Measurements from ENCODE around the gene GPR6.

Gene GPR6

DNA sequence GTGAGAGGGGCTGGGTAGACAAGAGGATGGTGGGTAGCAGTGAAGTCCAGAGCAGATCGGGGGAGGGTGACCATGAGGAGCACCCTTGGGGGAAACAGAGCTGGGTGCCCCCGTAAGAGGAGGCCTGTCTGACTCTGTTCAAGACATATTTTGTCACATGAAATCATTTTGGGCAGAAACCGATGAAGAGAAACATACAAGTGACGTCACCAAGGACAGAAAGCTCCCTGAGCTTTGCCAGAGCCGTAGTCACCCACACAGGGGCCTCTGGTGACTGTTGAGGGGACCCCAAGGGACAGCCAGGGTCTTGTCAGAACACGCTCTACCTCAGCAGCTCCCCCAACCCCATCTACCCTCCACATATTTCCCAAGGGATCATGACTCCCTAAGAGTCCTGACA is 39.2 kb downstream of the GPR6 start:
- H3K9me3 ChIP-seq (ENCODE audit: control insufficient read depth, low read length): no peaks in the 10 kb centered on the region
- H3K4me3 ChIP-seq (ENCODE audit: low read length): no peak overlapping the region
- H3K9ac ChIP-seq (ENCODE audit: low read length): no peak overlapping the region
- H3K36me3 ChIP-seq (ENCODE audit: control insufficient read depth, insufficient read depth, low read length): no peaks in the 10 kb centered on the region
- no peaks in the 10 kb centered on the region for H3K4me1 ChIP-seq (ENCODE audit: control insufficient read depth, insufficient read depth, low read length)
- peaks cover 6% of the 10 kb centered on the region for H3K27me3 ChIP-seq (ENCODE audit: control insufficient read depth, insufficient read depth, low read length)

DNA sequence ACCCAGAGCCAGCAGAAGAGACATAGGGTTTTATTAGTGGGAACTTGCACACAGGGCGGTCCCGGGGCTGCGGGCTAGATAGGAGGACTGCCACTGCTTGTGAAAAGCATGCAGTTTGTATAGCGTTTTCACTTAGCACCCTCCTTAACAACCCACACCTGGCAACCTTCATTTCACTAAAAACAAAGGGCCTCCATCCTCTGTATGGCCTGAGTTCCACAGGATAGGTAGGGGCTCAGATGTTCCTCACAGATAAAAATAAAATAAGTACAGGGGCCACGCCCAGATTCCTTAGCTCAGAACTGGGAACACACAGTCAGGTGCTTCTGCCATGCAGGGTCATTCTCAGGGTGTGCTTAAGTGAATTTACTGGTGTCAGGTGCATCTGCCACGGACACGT is 39.8 kb downstream of the GPR6 start:
- Histone ChIP-seq H3K4me3 (ENCODE audit: low read length) (no peak overlapping the region), H3K36me3 (ENCODE audit: control insufficient read depth, insufficient read depth, low read length) (no peaks in the 10 kb centered on the region), H3K4me1 (ENCODE audit: control insufficient read depth, insufficient read depth, low read length) (no peaks in the 10 kb centered on the region), H3K27me3 (ENCODE audit: control insufficient read depth, insufficient read depth, low read length) (peaks cover 6% of the 10 kb centered on the region), H3K9me3 (ENCODE audit: control insufficient read depth, low read length) (no peaks in the 10 kb centered on the region), H3K9ac (ENCODE audit: low read length) (no peak overlapping the region)

DNA sequence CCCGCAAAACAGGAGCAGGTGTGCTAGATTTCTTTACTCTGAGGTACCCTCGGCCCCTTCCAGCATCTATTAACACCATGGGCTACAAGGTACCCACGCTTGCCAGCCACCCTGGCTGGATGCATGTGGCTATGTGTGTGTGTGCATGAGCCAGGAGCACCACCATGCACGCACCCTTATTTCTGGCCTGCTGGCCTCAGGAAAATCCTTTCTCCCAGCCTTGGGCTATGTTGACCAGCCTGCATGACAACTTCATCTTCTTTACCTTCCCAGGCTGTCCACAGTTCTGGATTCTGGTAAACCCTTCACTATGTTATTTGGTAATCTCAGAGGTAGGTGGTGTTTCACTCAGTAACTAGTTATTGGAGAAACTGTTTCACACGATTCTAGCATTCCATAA is 40.4 kb downstream of the GPR6 start:
- Histone ChIP-seq H3K9me3 (ENCODE audit: control insufficient read depth, low read length) (no peaks in the 10 kb centered on the region), H3K9ac (ENCODE audit: low read length) (no peak overlapping the region), H3K4me1 (ENCODE audit: control insufficient read depth, insufficient read depth, low read length) (no peaks in the 10 kb centered on the region), H3K4me3 (ENCODE audit: low read length) (no peak overlapping the region), H3K36me3 (ENCODE audit: control insufficient read depth, insufficient read depth, low read length) (no peaks in the 10 kb centered on the region), H3K27me3 (ENCODE audit: control insufficient read depth, insufficient read depth, low read length) (peaks cover 6% of the 10 kb centered on the region)

DNA sequence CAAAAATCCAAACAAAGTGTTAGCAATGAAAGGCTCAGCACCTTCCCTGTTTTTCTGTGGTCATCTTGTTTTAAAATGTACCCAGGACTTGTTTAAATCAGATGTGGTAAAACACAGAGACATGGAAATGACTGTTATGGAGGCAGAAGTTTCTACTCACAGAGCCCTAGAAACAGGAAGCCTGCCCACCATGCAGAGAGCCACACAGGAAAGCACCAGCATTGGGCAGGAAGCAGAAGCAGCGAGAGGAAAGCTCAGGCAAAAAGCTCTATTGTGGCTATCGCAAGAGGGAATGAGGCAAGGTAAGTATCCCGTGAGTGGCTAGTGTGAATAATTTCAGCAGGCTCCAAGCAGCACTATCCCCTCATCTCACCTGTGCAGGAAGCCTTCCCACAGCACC is 42.8 kb downstream of the GPR6 start:
- no peaks in the 10 kb centered on the region for H3K4me1 ChIP-seq (ENCODE audit: control insufficient read depth, insufficient read depth, low read length)
- no peaks in the 10 kb centered on the region for H3K36me3 ChIP-seq (ENCODE audit: control insufficient read depth, insufficient read depth, low read length)
- H3K4me3 ChIP-seq (ENCODE audit: low read length): no peak overlapping the region
- H3K9ac ChIP-seq (ENCODE audit: low read length): no peak overlapping the region
- peaks cover 6% of the 10 kb centered on the region for H3K27me3 ChIP-seq (ENCODE audit: control insufficient read depth, insufficient read depth, low read length)
- no peaks in the 10 kb centered on the region for H3K9me3 ChIP-seq (ENCODE audit: control insufficient read depth, low read length)

DNA sequence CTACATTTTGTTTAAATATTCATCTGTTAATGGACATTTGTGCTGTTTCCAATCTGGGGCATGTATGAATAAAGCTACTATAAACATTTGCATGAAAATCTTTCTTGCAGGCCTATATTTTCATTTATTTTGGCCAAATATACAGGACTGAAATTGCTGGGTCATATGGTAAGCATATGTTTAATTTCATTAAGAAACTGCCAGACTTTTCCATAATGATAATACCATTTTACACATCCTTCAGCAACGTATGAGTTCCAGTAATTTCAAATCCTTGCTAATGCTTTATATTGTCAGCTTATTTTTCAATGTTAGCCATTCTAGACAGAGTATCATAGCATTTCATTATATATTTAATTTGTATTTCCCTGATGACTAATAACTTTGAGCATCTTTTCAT is 51.0 kb downstream of the GPR6 start:
- Histone ChIP-seq H3K9ac (ENCODE audit: low read length) (no peak overlapping the region), H3K4me1 (ENCODE audit: control insufficient read depth, insufficient read depth, low read length) (no peaks in the 10 kb centered on the region), H3K27me3 (ENCODE audit: control insufficient read depth, insufficient read depth, low read length) (no peaks in the 10 kb centered on the region), H3K36me3 (ENCODE audit: control insufficient read depth, insufficient read depth, low read length) (no peaks in the 10 kb centered on the region), H3K9me3 (ENCODE audit: control insufficient read depth, low read length) (no peaks in the 10 kb centered on the region), H3K4me3 (ENCODE audit: low read length) (no peak overlapping the region)
